HFF-Myc (cell line): Measurements from ENCODE around the gene METTL2B.
A peak's percentile ranks its signal among the peaks of the same experiment; 100 is the strongest.
"Not testable (repeated sequence)": the region's sequence is repeated elsewhere in the genome, so short reads cannot be mapped to it uniquely, and the experiment has no call there.

Experiments used
- DNase-seq: peaks from one replicate; pipeline ENCODE4 v3.0.0-alpha.2; 2011; ENCODE audit warnings: low read depth; ENCODE audit errors: extremely low read depth
- H3K4me3 ChIP-seq: replicated peaks from 2 replicates; pipeline ENCODE4 v1.5.1; 2011; ENCODE audit warnings: low read depth, mild to moderate bottlenecking, control low read depth, low read length
- TF ChIP-seq, protein P1 (sequence below): IDR thresholded peaks from 2 replicates; pipeline ENCODE4 v1.5.1; 2012; ENCODE audit warnings: mild to moderate bottlenecking, low read depth, low read length, control low read depth; ENCODE audit errors: missing control alignments

METTL2B gene

GRCh38 chr7:128530855-128531104 lies 54.2 kb downstream of the METTL2B start:
- no peak for DNase-seq
- H3K4me3 ChIP-seq = peak overlapping the region; percentile 57
- TF ChIP-seq, protein P1, sequence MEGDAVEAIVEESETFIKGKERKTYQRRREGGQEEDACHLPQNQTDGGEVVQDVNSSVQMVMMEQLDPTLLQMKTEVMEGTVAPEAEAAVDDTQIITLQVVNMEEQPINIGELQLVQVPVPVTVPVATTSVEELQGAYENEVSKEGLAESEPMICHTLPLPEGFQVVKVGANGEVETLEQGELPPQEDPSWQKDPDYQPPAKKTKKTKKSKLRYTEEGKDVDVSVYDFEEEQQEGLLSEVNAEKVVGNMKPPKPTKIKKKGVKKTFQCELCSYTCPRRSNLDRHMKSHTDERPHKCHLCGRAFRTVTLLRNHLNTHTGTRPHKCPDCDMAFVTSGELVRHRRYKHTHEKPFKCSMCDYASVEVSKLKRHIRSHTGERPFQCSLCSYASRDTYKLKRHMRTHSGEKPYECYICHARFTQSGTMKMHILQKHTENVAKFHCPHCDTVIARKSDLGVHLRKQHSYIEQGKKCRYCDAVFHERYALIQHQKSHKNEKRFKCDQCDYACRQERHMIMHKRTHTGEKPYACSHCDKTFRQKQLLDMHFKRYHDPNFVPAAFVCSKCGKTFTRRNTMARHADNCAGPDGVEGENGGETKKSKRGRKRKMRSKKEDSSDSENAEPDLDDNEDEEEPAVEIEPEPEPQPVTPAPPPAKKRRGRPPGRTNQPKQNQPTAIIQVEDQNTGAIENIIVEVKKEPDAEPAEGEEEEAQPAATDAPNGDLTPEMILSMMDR = no peak

GRCh38 chr7:128531105-128531954 lies 54.8 kb downstream of the METTL2B start:
- peak; percentile 24 for DNase-seq
- peak overlapping the region; percentile 57 for H3K4me3 ChIP-seq

DNA sequence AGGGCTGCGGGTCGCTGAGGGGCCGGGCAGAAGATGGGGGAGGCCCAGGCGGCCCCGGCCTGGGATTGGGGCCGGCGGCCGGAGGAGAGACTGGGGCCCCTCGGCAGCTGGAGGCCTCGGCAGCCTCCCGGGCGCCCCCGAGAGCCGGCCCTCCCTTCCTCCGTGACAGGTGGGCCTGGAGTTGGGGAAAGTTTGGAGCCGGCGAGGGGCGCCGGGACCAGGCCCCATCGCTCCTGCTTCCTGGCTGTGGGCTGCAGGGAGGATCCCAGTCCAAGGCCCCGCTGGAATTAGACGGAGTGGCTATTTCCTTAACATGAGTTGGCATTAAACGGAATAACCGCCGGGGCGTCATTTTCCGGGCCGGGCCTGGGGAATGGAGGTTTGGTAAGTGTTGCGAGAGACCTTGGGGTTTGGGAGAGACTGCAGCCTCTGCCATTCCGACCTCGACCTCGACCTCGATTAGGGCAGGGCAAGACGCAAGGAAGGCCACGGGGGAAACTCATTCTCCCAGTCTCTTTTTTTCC lies 55.5 kb downstream of the METTL2B start:
- peak overlapping the region; percentile 57 for H3K4me3 ChIP-seq
- DNase-seq = not testable (repeated sequence)

GRCh38 chr7:128532956-128533355 lies 56.4 kb downstream of the METTL2B start:
- not testable (repeated sequence) for DNase-seq
- peak overlapping the region; percentile 57 for H3K4me3 ChIP-seq

GRCh38 chr7:128537410-128537809 lies 60.9 kb downstream of the METTL2B start:
- H3K4me3 ChIP-seq, DNase-seq: not testable (repeated sequence)
- TF ChIP-seq, protein P1 = peak; percentile 28

DNA sequence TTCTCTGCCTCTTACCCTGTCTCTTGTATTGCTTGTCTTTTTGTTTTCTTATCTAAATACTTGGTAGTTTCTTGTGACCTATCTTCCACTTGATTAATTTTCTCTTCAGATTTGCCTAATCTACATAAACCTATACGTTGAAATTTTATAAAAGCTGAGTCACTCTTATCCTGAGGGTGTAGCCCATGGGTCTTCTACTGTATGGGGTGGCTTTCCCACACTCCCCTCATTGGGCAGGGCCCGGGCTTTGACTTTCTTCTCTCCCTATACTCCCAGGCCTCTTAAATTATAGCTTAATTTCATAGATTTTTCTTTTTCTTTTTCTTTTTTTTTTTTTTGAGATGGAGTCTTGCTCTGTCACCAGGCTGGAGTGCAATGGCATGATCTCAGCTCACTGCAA lies 66.0 kb downstream of the METTL2B start:
- not testable (repeated sequence) for H3K4me3 ChIP-seq, DNase-seq

DNA sequence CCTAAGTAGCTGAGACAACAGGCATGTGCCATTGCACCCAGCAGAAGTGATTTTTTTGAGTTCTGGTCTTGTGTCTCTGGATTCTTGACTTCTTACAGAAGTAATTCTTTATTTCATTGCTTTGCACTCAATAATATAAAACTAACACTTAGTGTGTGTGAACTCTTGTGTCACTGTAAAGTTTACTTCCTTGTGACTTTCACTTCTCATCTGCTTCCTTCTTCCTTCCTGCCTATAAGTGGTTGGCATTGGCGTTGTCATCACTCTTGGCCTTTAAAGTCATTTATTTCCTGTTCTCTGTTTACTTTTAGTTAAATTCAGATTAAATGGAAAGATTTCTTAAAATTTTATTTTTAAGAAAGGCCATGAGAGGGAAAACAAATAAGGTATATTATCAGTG lies 66.8 kb downstream of the METTL2B start:
- not testable (repeated sequence) for DNase-seq, H3K4me3 ChIP-seq

DNA sequence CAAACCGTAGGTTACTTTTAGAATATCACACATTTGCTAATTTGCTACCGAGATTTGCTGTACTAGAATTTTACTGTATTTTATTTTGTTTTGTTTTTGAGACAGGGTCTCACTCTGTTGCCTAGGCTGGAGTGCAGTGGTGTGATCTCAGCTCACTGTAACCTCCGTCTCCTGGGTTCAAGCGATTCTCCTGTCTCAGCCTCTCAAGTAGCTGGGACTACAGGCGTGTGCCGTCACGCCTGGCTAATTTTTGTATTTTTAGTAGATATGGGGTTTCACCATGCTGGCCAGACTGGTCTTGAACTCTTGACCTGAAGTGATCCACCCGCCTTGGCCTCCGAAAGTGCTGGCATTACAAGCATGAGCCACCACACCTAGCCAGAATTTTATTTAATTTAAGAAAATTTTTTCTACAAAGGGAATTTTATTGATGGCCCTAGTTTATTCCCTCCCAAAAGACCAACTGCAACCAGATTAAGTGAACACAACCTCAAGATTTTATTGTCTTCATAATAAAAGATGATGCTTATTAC lies 69.8 kb downstream of the METTL2B start:
- not testable (repeated sequence) for H3K4me3 ChIP-seq, DNase-seq

GRCh38 chr7:128550920-128551319 lies 74.4 kb downstream of the METTL2B start:
- TF ChIP-seq, protein P1 = no peak
- no peak overlapping the region for H3K4me3 ChIP-seq
- DNase-seq = no peak

DNA sequence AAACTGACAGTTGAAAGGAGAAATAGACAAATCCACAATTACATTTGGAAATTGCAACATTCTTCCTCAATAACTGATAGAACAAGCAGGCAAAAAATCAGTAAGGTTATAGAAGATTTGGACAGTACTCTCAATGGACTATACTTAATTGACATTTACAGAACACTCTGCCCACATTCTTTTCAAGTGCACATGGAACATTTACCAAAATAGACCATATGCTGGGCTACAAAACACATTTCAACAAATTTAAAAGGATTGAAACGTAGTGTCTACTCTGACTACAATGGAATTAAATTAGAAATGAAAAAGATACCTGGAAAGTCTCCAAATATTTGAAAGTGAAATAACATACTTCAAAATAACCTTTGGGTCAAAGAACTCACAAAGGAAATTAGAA lies 77.8 kb downstream of the METTL2B start:
- DNase-seq, H3K4me3 ChIP-seq: not testable (repeated sequence)
